ENCODE data around the gene NID1. TPM values are rescaled to one million over a fixed set of nuclear protein-coding genes. Genes with fewer than 3 reads are reported as not detected.
A peak's percentile ranks its signal among the peaks of the same experiment; 100 is the strongest.

NID1 gene
- total RNA-seq, 1 experiment from 2014 or later: 0.32 TPM

DNA sequence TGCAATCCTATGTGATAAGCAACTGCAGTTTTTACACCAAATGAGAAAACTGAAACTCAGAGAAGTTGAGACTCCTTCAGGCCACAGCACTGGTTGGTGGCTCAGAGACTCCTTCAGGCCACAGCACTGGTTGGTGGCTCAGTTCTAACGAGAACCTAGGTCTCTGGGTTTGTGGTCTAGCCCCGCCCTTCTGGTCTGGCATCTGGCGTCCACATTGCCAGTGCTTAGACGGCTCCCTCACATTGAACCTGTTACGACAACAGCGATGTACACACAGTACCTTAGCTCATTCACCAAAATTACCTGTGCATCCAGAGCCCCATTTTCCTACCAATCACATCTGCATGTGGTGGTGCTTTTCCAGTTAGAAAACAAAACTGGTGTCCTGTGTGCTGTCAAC is 66.1 kb downstream of the NID1 start (continued):
- TF ChIP-seq YY1 (IDR thresholded peaks at IDR 0.05; ENCODE audit: extremely low read depth, insufficient replicate concordance, low read depth, low read length) (no peak), ELF1 (IDR thresholded peaks at IDR 0.05; ENCODE audit: borderline replicate concordance, low read depth) (no peak), ATF3 (IDR thresholded peaks at IDR 0.05) (no peak), ZNF274 (IDR thresholded peaks at IDR 0.05; ENCODE audit: low read depth, low read length) (no peak), SP1 (IDR thresholded peaks at IDR 0.05; ENCODE audit: low read depth) (no peak), CEBPB (IDR thresholded peaks at IDR 0.05; ENCODE audit: low read depth) (no peak)

DNA sequence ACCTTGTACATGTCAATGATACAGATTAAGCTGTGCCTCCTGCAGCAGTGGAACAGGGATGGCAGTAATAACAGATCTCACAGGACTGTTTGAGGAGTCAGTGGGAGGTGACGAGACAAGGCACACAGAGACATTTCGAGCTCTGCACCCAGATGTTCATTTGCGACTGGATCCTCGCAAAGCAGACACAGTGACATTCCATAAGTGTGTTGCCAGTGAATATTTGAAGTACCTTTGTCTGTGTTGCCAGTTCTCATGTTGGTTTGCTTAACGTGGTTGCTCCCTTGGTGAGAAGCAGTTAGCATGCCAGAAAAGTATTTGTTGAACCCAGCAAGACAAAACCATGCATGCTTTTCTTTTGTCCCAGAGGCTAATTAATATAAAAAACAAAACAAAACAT is 67.0 kb downstream of the NID1 start:
- CTCF ChIA-PET: interaction anchor here (0.7 kb wide), 1 partner anchor 305 kb away, joined by 3 read pairs; no protein-coding TSS in a partner anchor
- no peaks in the 10 kb centered on the region for H3K79me2 ChIP-seq (ENCODE audit: insufficient read depth, low read length)
- H3K27ac ChIP-seq (ENCODE audit: low read depth, low read length): no peak overlapping the region
- ATAC-seq (no peak), DNase-seq (ENCODE audit: low read depth, low spot score) (no peak)
- H3K27me3 ChIP-seq (ENCODE audit: insufficient read depth, low read length): no peaks in the 10 kb centered on the region
- no peaks in the 10 kb centered on the region for H3K36me3 ChIP-seq (ENCODE audit: control insufficient read depth in 1 of 2, insufficient read depth in 2 of 2, low read length in 2 of 2)
- H3K4me3 ChIP-seq (replicated peaks in 1 of 2; ENCODE audit: low read depth in 1 of 2, low read length in 2 of 2): no peak overlapping the region
- POLR2A ChIA-PET: no interaction called here
- H3K9me2 ChIP-seq (ENCODE audit: insufficient read depth): no peaks in the 10 kb centered on the region
- H3K4me1 ChIP-seq (ENCODE audit: control insufficient read depth in 1 of 2, insufficient read depth in 2 of 2, low read length in 2 of 2): peaks cover 8 to 36% of the 10 kb centered on the region in 2 experiments
- RAD21 ChIA-PET (ENCODE audit: low non-redundant PET in 1 of 2, low total read pairs in 2 of 2, uncharacterized antibody in 2 of 2, unreplicated experiment in 2 of 2): no interaction called here
- intact Hi-C loops (cut with micrococcal nuclease): no loop called here
- no peak overlapping the region for H3K4me2 ChIP-seq (ENCODE audit: low read length)
- no peaks in the 10 kb centered on the region for H4K20me1 ChIP-seq (ENCODE audit: insufficient read depth)
- H3K9me3 ChIP-seq (ENCODE audit: control insufficient read depth in 1 of 2, insufficient read depth in 1 of 2, low read depth in 1 of 2, low read length in 2 of 2): no peaks in the 10 kb centered on the region
- BruUV-seq (replicated peaks): no TSS peak
- H2AFZ ChIP-seq (ENCODE audit: low read depth, low read length, poor library complexity, severe bottlenecking): peak overlapping the region; percentile 54
- TF ChIP-seq SP1 (IDR thresholded peaks at IDR 0.05; ENCODE audit: low read depth) (no peak), CTCF (IDR thresholded peaks at IDR 0.05 in 2 of 3, conservative IDR thresholded peaks at IDR 0.05 in 1 of 3; ENCODE audit: borderline replicate concordance in 1 of 3, insufficient read depth in 1 of 3, low read depth in 2 of 3, low read length in 2 of 3) (no peak), ATF3 (IDR thresholded peaks at IDR 0.05) (no peak), CBX3 (IDR thresholded peaks at IDR 0.05; ENCODE audit: low read depth) (no peak), ZNF274 (IDR thresholded peaks at IDR 0.05; ENCODE audit: low read depth, low read length) (no peak), EZH2 (IDR thresholded peaks at IDR 0.05) (no peak), ELF1 (IDR thresholded peaks at IDR 0.05; ENCODE audit: borderline replicate concordance, low read depth) (no peak), SIN3A (IDR thresholded peaks at IDR 0.05; ENCODE audit: low read depth) (no peak), POLR2AphosphoS5 (IDR thresholded peaks at IDR 0.05; ENCODE audit: low read depth, low read length) (no peak), CEBPB (IDR thresholded peaks at IDR 0.05; ENCODE audit: low read depth) (no peak), RAD21 (IDR thresholded peaks at IDR 0.05; ENCODE audit: low read depth) (no peak), EZH2phosphoT487 (IDR thresholded peaks at IDR 0.05; ENCODE audit: borderline replicate concordance) (no peak), ZFX (IDR thresholded peaks at IDR 0.05) (no peak)
- H3K9ac ChIP-seq (ENCODE audit: low read length): no peak overlapping the region

Data from HCT116 (cell line).